SK-N-SH treated with all-trans-retinoic acid at 6 μM for 48 hours (cell line): ENCODE results near the gene FGF14.

Source experiments
- ATAC-seq: fragments of 200-7000 bp; cut with Tn5 transposase; 3 replicates; pipeline ENCODE4 v1.9.1; 2020; ENCODE audit warnings: mild to moderate bottlenecking, moderate library complexity
- ARNTL ChIP-seq: fragments of 450-650 bp; formaldehyde crosslinking; IDR thresholded peaks from 2 replicates; pipeline ENCODE4 v1.5.0; 2020; ENCODE audit warnings: low read depth, mild to moderate bottlenecking, moderate library complexity, borderline replicate concordance
- CREB5 ChIP-seq: fragments of 250-450 bp; sonication (Bioruptor Pico); IDR thresholded peaks from 2 replicates; pipeline ENCODE4 v1.5.1; 2020; ENCODE audit warnings: low read depth, mild to moderate bottlenecking, moderate library complexity
- CSRNP3 ChIP-seq: fragments of 250-450 bp; sonication (Bioruptor Pico); IDR thresholded peaks from 2 replicates; pipeline ENCODE4 v1.5.1; 2021; ENCODE audit warnings: mild to moderate bottlenecking, moderate library complexity
- ESRRG ChIP-seq: fragments of 250-450 bp; sonication (Bioruptor Pico); IDR thresholded peaks from 2 replicates; pipeline ENCODE4 v1.6.1; 2021; ENCODE audit warnings: mild to moderate bottlenecking
- GLIS3 ChIP-seq: fragments of 250-450 bp; sonication (Bioruptor Pico); IDR thresholded peaks from 2 replicates; pipeline ENCODE4 v1.5.0; 2020; ENCODE audit warnings: mild to moderate bottlenecking, moderate library complexity
- ISL1 ChIP-seq: fragments of 250-450 bp; sonication (Bioruptor Pico); IDR thresholded peaks from 2 replicates; pipeline ENCODE4 v2.1.2; 2022; ENCODE audit warnings: mild to moderate bottlenecking, moderate library complexity
- OSR1 ChIP-seq: fragments of 250-450 bp; sonication (Bioruptor Pico); IDR thresholded peaks from 2 replicates; pipeline ENCODE4 v1.8.0; 2022; ENCODE audit warnings: moderate library complexity, mild to moderate bottlenecking, inconsistent platforms
- POU6F1 ChIP-seq: fragments of 250-450 bp; sonication (Bioruptor Pico); IDR thresholded peaks from 2 replicates; pipeline ENCODE4 v1.8.0; 2021; ENCODE audit warnings: low read depth, mild to moderate bottlenecking, moderate library complexity, borderline replicate concordance
- PPARA ChIP-seq: fragments of 250-450 bp; sonication (Bioruptor Pico); IDR thresholded peaks from 2 replicates; pipeline ENCODE4 v1.5.0; 2020; ENCODE audit warnings: mild to moderate bottlenecking, borderline replicate concordance
- RARB ChIP-seq: fragments of 250-450 bp; sonication (Bioruptor Pico); IDR thresholded peaks from 2 replicates; pipeline ENCODE4 v1.8.0; 2021; ENCODE audit warnings: mild to moderate bottlenecking, moderate library complexity
- SNAI2 ChIP-seq: fragments of 250-450 bp; sonication (Bioruptor Pico); IDR thresholded peaks from 2 replicates; pipeline ENCODE4 v1.5.0; 2020; ENCODE audit warnings: mild to moderate bottlenecking, moderate library complexity
- TCF4 ChIP-seq: fragments of 250-450 bp; sonication (Bioruptor Pico); IDR thresholded peaks from 2 replicates; pipeline ENCODE4 v1.8.0; 2021; ENCODE audit warnings: mild to moderate bottlenecking, moderate library complexity, borderline replicate concordance
- TOX ChIP-seq: fragments of 250-450 bp; sonication (Bioruptor Pico); IDR thresholded peaks from 2 replicates; pipeline ENCODE4 v1.8.0; 2021; ENCODE audit warnings: mild to moderate bottlenecking, moderate library complexity, borderline replicate concordance
- ZC3H10 ChIP-seq: fragments of 250-450 bp; sonication (Bioruptor Pico); IDR thresholded peaks from 2 replicates; pipeline ENCODE4 v1.5.1; 2021; ENCODE audit warnings: mild to moderate bottlenecking, moderate library complexity
- ZFP3 ChIP-seq: fragments of 250-450 bp; sonication (Bioruptor Pico); IDR thresholded peaks from 2 replicates; pipeline ENCODE4 v1.5.0; 2020; ENCODE audit warnings: mild to moderate bottlenecking, moderate library complexity
- ZFP30 ChIP-seq: fragments of 450-650 bp; formaldehyde crosslinking; IDR thresholded peaks from 2 replicates; pipeline ENCODE4 v1.5.0; 2022; ENCODE audit warnings: mild to moderate bottlenecking, moderate library complexity
- ZNF70 ChIP-seq: fragments of 450-650 bp; formaldehyde crosslinking; IDR thresholded peaks from 2 replicates; pipeline ENCODE4 v1.5.0; 2020; ENCODE audit warnings: mild to moderate bottlenecking, moderate library complexity
- ZNF8 ChIP-seq: fragments of 450-650 bp; formaldehyde crosslinking; IDR thresholded peaks from 2 replicates; pipeline ENCODE4 v1.5.0; 2020; ENCODE audit warnings: mild to moderate bottlenecking, moderate library complexity
- TF ChIP-seq, protein P1 (sequence below): fragments of 250-450 bp; sonication (Bioruptor Pico); IDR thresholded peaks from 2 replicates; pipeline ENCODE4 v1.5.0; 2020; ENCODE audit warnings: mild to moderate bottlenecking, moderate library complexity

The FGF14 gene

GRCh38 chr13:102208347-102208746 lies 193.5 kb downstream of the FGF14 start:
- TF ChIP-seq ISL1 (CRISPR knock-in tag): no peak
- TF ChIP-seq PPARA (CRISPR knock-in tag): no peak
- no peak for ATAC-seq

- TF ChIP-seq ZNF8 (CRISPR knock-in tag): no peak
- no peak for TF ChIP-seq TCF4
- no peak for ATAC-seq
Observed at GRCh38 chr13:102207680-102208342, 194.0 kb downstream of the FGF14 start.

DNA sequence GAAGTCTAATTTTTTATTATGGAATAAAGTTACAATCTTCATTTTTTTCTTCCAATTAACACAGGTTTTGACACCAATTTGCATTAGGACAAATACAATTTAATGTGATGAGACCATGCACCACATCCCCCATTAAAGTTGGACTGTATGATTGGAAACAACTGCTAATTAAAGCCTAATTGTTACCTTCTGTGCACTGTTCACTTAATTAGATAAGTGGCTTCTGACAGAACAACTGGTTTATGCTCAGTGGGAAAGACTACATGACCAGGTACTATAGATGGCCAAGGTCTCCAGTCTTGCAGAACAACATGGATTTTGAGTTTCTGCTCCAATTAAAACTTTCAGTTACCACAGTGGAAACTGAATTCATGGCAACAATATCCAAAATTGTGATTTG lies 198.1 kb downstream of the FGF14 start:
- TF ChIP-seq ZNF8 (CRISPR knock-in tag) (no peak), TCF4 (peak; percentile 80), OSR1 (CRISPR knock-in tag) (no peak)
- TF ChIP-seq, protein P1, sequence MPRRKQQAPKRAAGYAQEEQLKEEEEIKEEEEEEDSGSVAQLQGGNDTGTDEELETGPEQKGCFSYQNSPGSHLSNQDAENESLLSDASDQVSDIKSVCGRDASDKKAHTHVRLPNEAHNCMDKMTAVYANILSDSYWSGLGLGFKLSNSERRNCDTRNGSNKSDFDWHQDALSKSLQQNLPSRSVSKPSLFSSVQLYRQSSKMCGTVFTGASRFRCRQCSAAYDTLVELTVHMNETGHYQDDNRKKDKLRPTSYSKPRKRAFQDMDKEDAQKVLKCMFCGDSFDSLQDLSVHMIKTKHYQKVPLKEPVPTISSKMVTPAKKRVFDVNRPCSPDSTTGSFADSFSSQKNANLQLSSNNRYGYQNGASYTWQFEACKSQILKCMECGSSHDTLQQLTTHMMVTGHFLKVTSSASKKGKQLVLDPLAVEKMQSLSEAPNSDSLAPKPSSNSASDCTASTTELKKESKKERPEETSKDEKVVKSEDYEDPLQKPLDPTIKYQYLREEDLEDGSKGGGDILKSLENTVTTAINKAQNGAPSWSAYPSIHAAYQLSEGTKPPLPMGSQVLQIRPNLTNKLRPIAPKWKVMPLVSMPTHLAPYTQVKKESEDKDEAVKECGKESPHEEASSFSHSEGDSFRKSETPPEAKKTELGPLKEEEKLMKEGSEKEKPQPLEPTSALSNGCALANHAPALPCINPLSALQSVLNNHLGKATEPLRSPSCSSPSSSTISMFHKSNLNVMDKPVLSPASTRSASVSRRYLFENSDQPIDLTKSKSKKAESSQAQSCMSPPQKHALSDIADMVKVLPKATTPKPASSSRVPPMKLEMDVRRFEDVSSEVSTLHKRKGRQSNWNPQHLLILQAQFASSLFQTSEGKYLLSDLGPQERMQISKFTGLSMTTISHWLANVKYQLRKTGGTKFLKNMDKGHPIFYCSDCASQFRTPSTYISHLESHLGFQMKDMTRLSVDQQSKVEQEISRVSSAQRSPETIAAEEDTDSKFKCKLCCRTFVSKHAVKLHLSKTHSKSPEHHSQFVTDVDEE (CRISPR knock-in tag): peak; percentile 42; the same call in 1 of the 2 replicates
- ATAC-seq: no peak

- no peak for ATAC-seq
Observed at GRCh38 chr13:102198418-102199311, 203.2 kb downstream of the FGF14 start.

DNA sequence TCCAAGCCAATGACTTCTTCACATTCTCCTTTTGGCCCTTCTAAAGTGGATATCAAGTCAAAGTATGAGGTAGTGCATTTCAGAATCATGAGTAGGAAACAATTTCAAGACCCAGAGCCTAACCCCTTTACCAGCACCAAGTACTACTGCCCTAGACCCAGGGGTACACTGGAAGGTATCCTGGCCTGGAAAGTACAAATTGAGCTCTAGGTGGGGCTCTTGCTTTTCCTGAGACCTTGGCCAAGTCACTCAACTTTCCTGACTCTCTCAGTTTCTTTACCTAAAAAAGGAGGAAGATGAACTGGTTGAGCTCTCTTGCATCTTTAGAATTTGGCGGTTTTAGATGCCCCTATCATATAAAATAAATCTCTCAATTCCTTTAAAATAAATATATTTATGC lies 204.7 kb downstream of the FGF14 start:
- peak; percentile 45; the same call in 2 of the 3 replicates for ATAC-seq
- TF ChIP-seq ZNF70 (CRISPR knock-in tag) (no peak), SNAI2 (CRISPR knock-in tag) (no peak), ZFP3 (CRISPR knock-in tag) (no peak), RARB (CRISPR knock-in tag) (no peak), ZFP30 (no peak), ZC3H10 (CRISPR knock-in tag) (no peak), ARNTL (CRISPR knock-in tag) (no peak), CSRNP3 (CRISPR knock-in tag) (no peak), GLIS3 (no peak), TOX (CRISPR knock-in tag) (no peak), TCF4 (no peak), ESRRG (CRISPR knock-in tag) (no peak), ZNF8 (CRISPR knock-in tag) (no peak), CREB5 (CRISPR knock-in tag) (no peak), ISL1 (CRISPR knock-in tag) (no peak)

More at GRCh38 chr13:102198418-102199311, 203.2 kb downstream of the FGF14 start:
- TF ChIP-seq ISL1 (CRISPR knock-in tag) (peak; percentile 26; the same call in 1 of the 2 replicates), POU6F1 (CRISPR knock-in tag) (no peak)
